ENCODE measurements around the gene RNF150. TPM values are rescaled to one million over a fixed set of nuclear protein-coding genes. Genes with fewer than 3 reads are reported as not detected.

RNF150 gene
- total and polyA plus RNA-seq, 12 donors: 10.8 to 131 (median 93.3) TPM

- TF ChIP-seq CTCF (IDR thresholded peaks at IDR 0.05): no peak
- ATAC-seq (peak in 6 of 8 donors; percentile 45 to 77 (median 62)), DNase-seq (peak in 1 of 2 donors; percentile 14)
- peaks cover 0 to 23% (median 4%) of the 10 kb centered on the region in 11 donors for H3K9me3 ChIP-seq
- intact Hi-C loops (cut with DNase I): no loop called here
- no peak overlapping the region for H3K4me3 ChIP-seq
- WGBS, 2 donors: 27 to 42% methylated on average over 7 of the region's 7 CpGs
- H3K27me3 ChIP-seq: no peaks in the 10 kb centered on the region
- no peaks in the 10 kb centered on the region for H3K36me3 ChIP-seq
- peak overlapping the region in 8 of 10 donors; percentile 43 to 73 (median 56) for H3K27ac ChIP-seq
- peaks cover 0 to 28% (median 4%) of the 10 kb centered on the region in 9 donors for H3K4me1 ChIP-seq
Measured at GRCh38 chr4:141047228-141047884, 85.9 kb downstream of the RNF150 start.

DNA sequence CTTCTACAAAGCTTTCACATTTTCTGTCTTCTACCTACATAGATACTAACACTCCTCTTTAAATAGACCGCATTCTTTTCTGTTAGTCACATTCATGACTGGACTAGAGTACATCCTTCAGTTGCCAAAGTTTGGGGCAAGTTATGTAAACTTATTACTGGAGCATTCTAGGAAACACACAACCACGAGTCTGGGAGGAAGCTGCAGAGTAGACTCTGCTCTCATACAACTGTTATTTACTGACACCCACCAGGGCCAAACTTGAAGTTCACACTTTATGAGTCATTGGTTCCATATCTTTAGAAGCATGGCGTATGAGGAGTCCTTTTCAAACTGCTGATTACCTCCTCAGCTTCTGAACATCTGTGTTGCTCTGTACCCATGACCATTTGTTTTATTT, 87.0 kb downstream of the RNF150 start:
- ATAC-seq: peak; percentile 85 to 97 (median 94)
- Histone ChIP-seq H3K4me3 (no peak overlapping the region), H3K36me3 (no peaks in the 10 kb centered on the region), H3K27me3 (no peaks in the 10 kb centered on the region), H3K27ac (peak overlapping the region in 8 of 10 donors; percentile 15 to 73 (median 56)), H3K4me1 (peaks cover 0 to 30% (median 5%) of the 10 kb centered on the region in 9 donors), H3K9me3 (peaks cover 0 to 13% (median 3%) of the 10 kb centered on the region in 11 donors)
- intact Hi-C loops (cut with DNase I): no loop called here
- DNase-seq: peak in 1 of 2 donors; percentile 49
- TF ChIP-seq CTCF (IDR thresholded peaks at IDR 0.05): no peak
- WGBS, 2 donors: 26 to 27% methylated on average over 3 of the region's 3 CpGs

- no peak for DNase-seq
- Histone ChIP-seq H3K4me1 (peaks cover 0 to 34% (median 5%) of the 10 kb centered on the region in 9 donors), H3K4me3 (no peak overlapping the region), H3K27me3 (no peaks in the 10 kb centered on the region), H3K36me3 (no peaks in the 10 kb centered on the region), H3K9me3 (peaks cover 0 to 9% (median under 1%) of the 10 kb centered on the region in 11 donors), H3K27ac (peak overlapping the region in 7 of 10 donors; percentile 15 to 73 (median 57))
- 86 to 90% methylated on average over 4 of the region's 4 CpGs for WGBS, 2 donors
- TF ChIP-seq CTCF (IDR thresholded peaks at IDR 0.05): no peak
- intact Hi-C loops (cut with DNase I): no loop called here
- no peak for ATAC-seq
Measured at GRCh38 chr4:141045848-141046247, 87.4 kb downstream of the RNF150 start.

DNA sequence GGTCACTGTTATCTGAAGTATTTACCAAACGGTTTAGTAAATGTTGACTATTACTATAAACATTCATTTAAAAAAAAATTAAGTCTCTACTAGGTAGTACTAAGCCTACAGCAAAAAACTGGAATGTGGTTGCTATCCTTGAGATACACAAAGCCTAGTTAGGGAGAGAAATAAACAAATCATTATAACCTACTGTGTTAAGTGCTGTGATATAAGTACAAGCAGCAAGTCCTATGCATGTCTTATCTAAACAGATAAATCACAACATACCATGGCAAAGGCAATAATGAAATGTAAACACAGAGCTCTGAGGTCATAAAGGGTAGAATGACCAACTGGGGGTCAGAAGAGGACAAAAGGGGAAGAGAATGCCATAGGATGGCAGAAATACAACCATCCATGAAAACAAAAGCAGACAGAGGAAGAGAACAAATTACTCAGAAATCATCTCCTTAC, 92.2 kb downstream of the RNF150 start:
- intact Hi-C loops (cut with DNase I): no loop called here
- H3K9me3 ChIP-seq: no peaks in the 10 kb centered on the region
- DNase-seq (no peak), ATAC-seq (no peak)
- WGBS, 2 donors: 21 to 34% methylated on average over 1 of the region's 1 CpG
- H3K36me3 ChIP-seq: no peaks in the 10 kb centered on the region
- peaks cover 0 to 40% (median 15%) of the 10 kb centered on the region in 9 donors for H3K4me1 ChIP-seq
- peak overlapping the region in 1 of 10 donors; percentile 0 for H3K27ac ChIP-seq
- no peak for TF ChIP-seq CTCF (IDR thresholded peaks at IDR 0.05)
- H3K27me3 ChIP-seq: no peaks in the 10 kb centered on the region
- no peak overlapping the region for H3K4me3 ChIP-seq

All from heart right ventricle (tissue), 16 donors.